ENCODE measurements around the gene IKZF1. TPM values are rescaled to one million over a fixed set of nuclear protein-coding genes. Genes with fewer than 3 reads are reported as not detected.

Gene IKZF1
- total RNA-seq, 1 donor = under 0.01 TPM

DNA sequence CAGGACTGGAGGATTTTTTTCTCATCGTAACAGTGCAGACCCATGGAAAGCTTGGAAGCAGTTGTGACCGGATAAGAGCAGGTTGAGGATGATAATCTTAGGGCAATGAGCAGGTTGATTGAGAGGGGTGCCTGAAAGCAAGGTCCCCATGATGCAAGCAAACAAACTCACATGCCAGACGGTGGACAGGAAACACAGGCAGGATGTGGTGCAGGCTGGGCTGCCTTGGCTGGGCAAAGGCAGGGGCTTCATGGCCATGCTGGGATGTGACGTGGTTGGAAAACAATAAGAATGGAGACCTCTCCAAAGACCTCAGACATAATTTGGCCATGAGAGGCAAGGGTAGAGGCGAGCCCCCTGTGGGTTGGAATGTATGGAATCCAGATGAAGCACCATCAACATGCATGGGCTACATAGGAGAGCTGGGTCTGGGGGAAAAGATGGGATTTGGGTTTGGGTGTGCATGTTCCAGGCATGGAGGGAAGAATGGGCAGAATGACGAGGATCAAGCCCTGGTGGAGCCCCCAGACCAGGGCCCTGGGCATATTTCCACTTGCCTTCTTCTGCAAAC lies 58.3 kb downstream of the IKZF1 start:
- H3K27ac ChIP-seq (ENCODE audit: low read depth, low read length) = no peak overlapping the region
- H3K4me1 ChIP-seq (ENCODE audit: insufficient read depth, low read length) = no peaks in the 10 kb centered on the region
- no peaks in the 10 kb centered on the region for H3K9me3 ChIP-seq (ENCODE audit: low read depth, low read length)
- TF ChIP-seq, protein P1, sequence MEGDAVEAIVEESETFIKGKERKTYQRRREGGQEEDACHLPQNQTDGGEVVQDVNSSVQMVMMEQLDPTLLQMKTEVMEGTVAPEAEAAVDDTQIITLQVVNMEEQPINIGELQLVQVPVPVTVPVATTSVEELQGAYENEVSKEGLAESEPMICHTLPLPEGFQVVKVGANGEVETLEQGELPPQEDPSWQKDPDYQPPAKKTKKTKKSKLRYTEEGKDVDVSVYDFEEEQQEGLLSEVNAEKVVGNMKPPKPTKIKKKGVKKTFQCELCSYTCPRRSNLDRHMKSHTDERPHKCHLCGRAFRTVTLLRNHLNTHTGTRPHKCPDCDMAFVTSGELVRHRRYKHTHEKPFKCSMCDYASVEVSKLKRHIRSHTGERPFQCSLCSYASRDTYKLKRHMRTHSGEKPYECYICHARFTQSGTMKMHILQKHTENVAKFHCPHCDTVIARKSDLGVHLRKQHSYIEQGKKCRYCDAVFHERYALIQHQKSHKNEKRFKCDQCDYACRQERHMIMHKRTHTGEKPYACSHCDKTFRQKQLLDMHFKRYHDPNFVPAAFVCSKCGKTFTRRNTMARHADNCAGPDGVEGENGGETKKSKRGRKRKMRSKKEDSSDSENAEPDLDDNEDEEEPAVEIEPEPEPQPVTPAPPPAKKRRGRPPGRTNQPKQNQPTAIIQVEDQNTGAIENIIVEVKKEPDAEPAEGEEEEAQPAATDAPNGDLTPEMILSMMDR (IDR thresholded peaks at IDR 0.05; ENCODE audit: extremely low read depth, low read depth, low read length) = no peak
- H4K20me1 ChIP-seq (ENCODE audit: insufficient read depth, low read length) = no peaks in the 10 kb centered on the region
- H3K4me2 ChIP-seq (ENCODE audit: insufficient read depth, low read length) = no peak overlapping the region
- no peak overlapping the region for H3K4me3 ChIP-seq (ENCODE audit: insufficient read depth, low read length)
- H3K27me3 ChIP-seq (ENCODE audit: insufficient read depth, low read length) = no peaks in the 10 kb centered on the region
- no peak overlapping the region for H2AFZ ChIP-seq (ENCODE audit: low read length)
- no peaks in the 10 kb centered on the region for H3K79me2 ChIP-seq (ENCODE audit: insufficient read depth, low read length)
- H3K36me3 ChIP-seq (ENCODE audit: insufficient read depth, low read length) = no peaks in the 10 kb centered on the region
- no peak for DNase-seq (ENCODE audit: insufficient read length, low spot score, missing footprints)

DNA sequence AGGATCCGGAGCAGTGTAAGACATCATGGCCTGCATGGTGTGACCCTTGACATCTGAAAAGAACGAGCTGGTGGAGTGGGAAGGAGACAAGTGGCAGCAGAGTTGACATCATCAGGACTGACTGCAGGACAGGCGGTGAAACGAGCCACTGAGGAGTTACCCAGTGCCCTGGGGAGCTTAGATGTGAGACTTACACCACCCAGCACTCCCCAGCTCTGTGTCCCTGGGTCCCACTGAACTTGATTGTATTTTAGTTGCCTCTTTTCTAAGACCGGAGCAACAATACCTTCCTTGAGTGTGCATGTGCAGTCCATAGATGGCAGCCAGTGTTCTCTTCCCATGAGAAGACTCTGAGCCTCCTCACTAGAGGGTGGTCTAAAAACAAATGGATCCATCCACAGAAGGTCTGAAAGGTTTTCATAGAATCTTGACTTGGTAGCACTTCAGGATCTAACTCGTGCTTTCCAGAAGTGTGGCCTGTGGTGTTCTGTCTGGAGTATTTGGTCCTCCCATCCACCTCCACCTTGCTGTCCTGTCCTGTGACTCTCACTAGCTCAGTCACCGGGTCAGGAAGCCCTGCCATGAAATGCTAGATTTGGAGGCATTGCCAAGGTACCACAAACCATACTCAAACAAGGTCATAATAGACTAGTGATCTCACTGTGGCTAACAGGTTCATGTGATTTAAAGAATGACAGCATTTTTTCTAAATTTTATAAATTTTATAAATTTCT lies 59.0 kb downstream of the IKZF1 start:
- Histone ChIP-seq H3K79me2 (ENCODE audit: insufficient read depth, low read length) (no peaks in the 10 kb centered on the region), H3K9me3 (ENCODE audit: low read depth, low read length) (no peaks in the 10 kb centered on the region), H2AFZ (ENCODE audit: low read length) (no peak overlapping the region), H3K27me3 (ENCODE audit: insufficient read depth, low read length) (no peaks in the 10 kb centered on the region), H4K20me1 (ENCODE audit: insufficient read depth, low read length) (no peaks in the 10 kb centered on the region), H3K4me1 (ENCODE audit: insufficient read depth, low read length) (no peaks in the 10 kb centered on the region), H3K36me3 (ENCODE audit: insufficient read depth, low read length) (no peaks in the 10 kb centered on the region), H3K4me2 (ENCODE audit: insufficient read depth, low read length) (no peak overlapping the region), H3K27ac (ENCODE audit: low read depth, low read length) (no peak overlapping the region), H3K4me3 (ENCODE audit: insufficient read depth, low read length) (no peak overlapping the region)
- TF ChIP-seq, protein P1 (IDR thresholded peaks at IDR 0.05; ENCODE audit: extremely low read depth, low read depth, low read length) = no peak
- DNase-seq (ENCODE audit: insufficient read length, low spot score, missing footprints) = no peak

DNA sequence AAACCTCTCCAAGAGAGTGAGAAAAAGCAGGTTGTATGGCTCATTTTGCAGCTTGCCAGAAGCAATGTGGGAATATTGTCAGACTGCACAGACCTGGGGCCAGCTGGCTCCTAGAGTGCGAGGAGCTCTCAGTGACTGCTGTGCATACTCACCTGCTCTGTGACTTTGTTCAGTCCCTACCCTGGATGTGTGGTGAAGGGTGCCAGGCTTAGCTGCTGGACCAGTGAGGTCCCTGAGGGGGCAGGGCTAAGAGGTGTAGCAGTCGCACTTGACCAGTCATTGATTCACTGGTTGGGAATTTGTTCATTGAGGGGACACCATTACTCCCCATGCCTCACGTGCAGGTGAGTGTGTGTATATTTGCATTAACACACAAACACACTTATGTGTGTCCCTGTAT lies 60.1 kb downstream of the IKZF1 start:
- H3K79me2 ChIP-seq (ENCODE audit: insufficient read depth, low read length) = no peaks in the 10 kb centered on the region

DNA sequence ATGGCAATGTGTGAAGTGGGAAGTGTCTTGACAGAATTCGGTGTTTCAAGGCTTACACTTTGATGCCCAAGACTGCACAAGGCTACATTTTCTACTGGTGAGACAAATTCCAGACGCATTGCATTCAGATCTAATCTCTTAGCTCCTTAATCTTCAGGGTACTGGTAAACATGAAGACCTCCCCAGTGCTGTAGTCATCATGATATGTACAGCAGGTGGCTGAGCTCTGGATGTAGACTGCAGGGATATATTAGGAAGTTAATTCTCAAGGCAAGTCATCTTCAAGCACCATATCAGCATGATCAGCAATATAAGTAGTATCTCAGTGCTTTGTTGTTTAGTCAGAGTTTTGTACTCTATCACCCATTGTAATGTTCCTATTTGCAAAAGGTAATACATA lies 61.8 kb downstream of the IKZF1 start:
- TF ChIP-seq, protein P1 (IDR thresholded peaks at IDR 0.05; ENCODE audit: extremely low read depth, low read depth, low read length) = no peak
- Histone ChIP-seq H3K79me2 (ENCODE audit: insufficient read depth, low read length) (no peaks in the 10 kb centered on the region), H3K9me3 (ENCODE audit: low read depth, low read length) (no peaks in the 10 kb centered on the region), H3K4me2 (ENCODE audit: insufficient read depth, low read length) (no peak overlapping the region), H3K27ac (ENCODE audit: low read depth, low read length) (no peak overlapping the region), H3K4me3 (ENCODE audit: insufficient read depth, low read length) (no peak overlapping the region), H3K4me1 (ENCODE audit: insufficient read depth, low read length) (no peaks in the 10 kb centered on the region), H2AFZ (ENCODE audit: low read length) (no peak overlapping the region), H3K36me3 (ENCODE audit: insufficient read depth, low read length) (no peaks in the 10 kb centered on the region), H4K20me1 (ENCODE audit: insufficient read depth, low read length) (no peaks in the 10 kb centered on the region), H3K27me3 (ENCODE audit: insufficient read depth, low read length) (no peaks in the 10 kb centered on the region)
- no peak for DNase-seq (ENCODE audit: insufficient read length, low spot score, missing footprints)

More for the DNA sequence above, 60.1 kb downstream of the IKZF1 start:
- Histone ChIP-seq H3K27me3 (ENCODE audit: insufficient read depth, low read length) (no peaks in the 10 kb centered on the region), H3K4me1 (ENCODE audit: insufficient read depth, low read length) (no peaks in the 10 kb centered on the region), H3K36me3 (ENCODE audit: insufficient read depth, low read length) (no peaks in the 10 kb centered on the region), H3K27ac (ENCODE audit: low read depth, low read length) (no peak overlapping the region), H3K4me2 (ENCODE audit: insufficient read depth, low read length) (no peak overlapping the region), H2AFZ (ENCODE audit: low read length) (no peak overlapping the region), H3K9me3 (ENCODE audit: low read depth, low read length) (no peaks in the 10 kb centered on the region), H3K4me3 (ENCODE audit: insufficient read depth, low read length) (no peak overlapping the region), H4K20me1 (ENCODE audit: insufficient read depth, low read length) (no peaks in the 10 kb centered on the region)
- TF ChIP-seq, protein P1 (IDR thresholded peaks at IDR 0.05; ENCODE audit: extremely low read depth, low read depth, low read length) = no peak
- no peak for DNase-seq (ENCODE audit: insufficient read length, low spot score, missing footprints)

Data from osteoblast (primary cell).